Hepatic stellate cell (primary cell): ENCODE measurements around the gene NR2F2.
"Not testable (repeated sequence)": the region's sequence is repeated elsewhere in the genome, so short reads cannot be mapped to it uniquely, and the experiment has no call there.

Experiments used
- DNase-seq: peaks from one replicate; pipeline ENCODE4 v3.0.0; 2011; ENCODE audit warnings: low spot score

Gene NR2F2

GRCh38 chr15:96367311-96368200, 37.1 kb downstream of the NR2F2 start:
- DNase-seq: no peak

GRCh38 chr15:96369351-96369750, 38.9 kb downstream of the NR2F2 start:
- DNase-seq: no peak

GRCh38 chr15:96369825-96370621, 39.5 kb downstream of the NR2F2 start:
- DNase-seq: no peak

- DNase-seq: no peak
Measured at GRCh38 chr15:96372554-96372953, 42.1 kb downstream of the NR2F2 start.

- DNase-seq: no peak
Measured at GRCh38 chr15:96374499-96374898, 44.0 kb downstream of the NR2F2 start.

- DNase-seq: not testable (repeated sequence)
Measured at GRCh38 chr15:96379592-96379991, 49.1 kb downstream of the NR2F2 start.

GRCh38 chr15:96381463-96381862, 51.0 kb downstream of the NR2F2 start:
- no peak for DNase-seq

- DNase-seq: no peak
Measured at GRCh38 chr15:96385195-96385594, 54.7 kb downstream of the NR2F2 start.

- no peak for DNase-seq
Measured at GRCh38 chr15:96388673-96389072, 58.2 kb downstream of the NR2F2 start.
